ENCODE results near the gene MS4A6E.

MS4A6E gene

DNA sequence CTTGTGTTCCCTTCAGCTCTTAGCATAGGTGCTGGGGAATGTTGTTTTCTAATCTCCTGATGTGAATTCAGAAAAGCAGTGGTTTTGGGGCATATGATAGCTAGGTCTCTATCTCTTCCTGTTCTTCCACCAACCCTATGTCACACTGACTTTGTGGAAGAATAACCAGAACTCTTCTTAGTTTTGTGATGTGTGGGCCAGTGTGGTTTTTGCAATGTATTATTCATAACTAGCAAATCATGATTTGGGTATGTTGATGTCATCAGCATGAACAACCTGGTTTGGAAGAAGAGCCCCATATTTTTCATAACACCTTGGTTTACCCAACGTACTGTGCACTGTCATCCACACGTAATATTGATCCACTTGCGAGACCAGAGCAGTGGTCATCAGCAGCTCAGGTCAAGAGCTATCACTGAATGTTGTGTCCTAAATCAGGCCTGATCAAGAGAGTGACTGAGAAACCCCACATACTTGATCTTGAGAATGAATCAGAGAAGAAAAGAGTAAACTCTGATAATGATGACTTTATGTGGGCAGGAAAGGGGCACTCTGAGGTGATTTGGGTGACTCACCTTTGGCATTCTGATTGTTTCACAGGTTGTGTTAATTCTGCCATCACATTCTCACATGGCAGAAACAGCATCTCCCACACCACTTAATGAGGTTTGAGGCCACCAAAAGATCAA is 19.4 kb upstream of the MS4A6E start (continued):
- TF ChIP-seq ZNF645 (tag by site-specific recombination; IDR thresholded peaks at IDR 0.05), result no peak
- TF ChIP-seq ZNF239 (tag by site-specific recombination; IDR thresholded peaks at IDR 0.05), result no peak
- no peak for TF ChIP-seq ZNF416 (tag by site-specific recombination; IDR thresholded peaks at IDR 0.05)

DNA sequence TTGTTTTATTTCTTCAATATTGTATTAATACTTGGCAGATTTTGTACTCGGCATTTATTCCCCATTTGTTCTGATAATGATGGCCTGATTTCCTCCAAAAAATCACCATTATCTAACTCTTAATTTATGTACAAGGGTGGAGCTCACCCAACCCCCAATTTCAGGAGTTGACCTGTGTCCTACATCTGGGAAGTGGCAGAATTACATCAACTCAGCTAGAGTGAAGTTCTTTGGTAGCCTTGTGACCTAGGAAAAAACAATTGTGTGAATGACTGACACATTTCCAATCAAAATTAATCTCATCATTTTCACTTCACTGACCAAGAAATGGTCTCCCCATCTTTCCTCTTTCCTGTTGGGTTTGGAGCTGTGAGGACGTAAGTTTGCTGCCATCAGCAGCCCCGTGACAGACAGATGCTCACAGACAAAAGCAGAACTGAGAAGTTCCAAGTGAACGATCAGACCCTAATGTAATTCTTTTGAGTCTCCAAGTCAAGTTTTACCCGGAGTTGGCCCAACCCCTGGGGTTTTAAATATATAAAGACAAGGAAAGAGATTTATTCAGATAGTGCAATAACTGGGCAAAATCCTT is 16.6 kb upstream of the MS4A6E start:
- TF ChIP-seq ZNF843 (tag by site-specific recombination; IDR thresholded peaks at IDR 0.05) (no peak), ZNF211 (tag by site-specific recombination; IDR thresholded peaks at IDR 0.05; ENCODE audit: low read depth) (no peak), KLF16 (tag by site-specific recombination; IDR thresholded peaks at IDR 0.05) (no peak), ZNF239 (tag by site-specific recombination; IDR thresholded peaks at IDR 0.05) (no peak), FEZF1 (tag by site-specific recombination; IDR thresholded peaks at IDR 0.05) (no peak), ZNF2 (tag by site-specific recombination; IDR thresholded peaks at IDR 0.05) (no peak), ZNF624 (tag by site-specific recombination; IDR thresholded peaks at IDR 0.05) (no peak)
- TF ChIP-seq, protein P1, sequence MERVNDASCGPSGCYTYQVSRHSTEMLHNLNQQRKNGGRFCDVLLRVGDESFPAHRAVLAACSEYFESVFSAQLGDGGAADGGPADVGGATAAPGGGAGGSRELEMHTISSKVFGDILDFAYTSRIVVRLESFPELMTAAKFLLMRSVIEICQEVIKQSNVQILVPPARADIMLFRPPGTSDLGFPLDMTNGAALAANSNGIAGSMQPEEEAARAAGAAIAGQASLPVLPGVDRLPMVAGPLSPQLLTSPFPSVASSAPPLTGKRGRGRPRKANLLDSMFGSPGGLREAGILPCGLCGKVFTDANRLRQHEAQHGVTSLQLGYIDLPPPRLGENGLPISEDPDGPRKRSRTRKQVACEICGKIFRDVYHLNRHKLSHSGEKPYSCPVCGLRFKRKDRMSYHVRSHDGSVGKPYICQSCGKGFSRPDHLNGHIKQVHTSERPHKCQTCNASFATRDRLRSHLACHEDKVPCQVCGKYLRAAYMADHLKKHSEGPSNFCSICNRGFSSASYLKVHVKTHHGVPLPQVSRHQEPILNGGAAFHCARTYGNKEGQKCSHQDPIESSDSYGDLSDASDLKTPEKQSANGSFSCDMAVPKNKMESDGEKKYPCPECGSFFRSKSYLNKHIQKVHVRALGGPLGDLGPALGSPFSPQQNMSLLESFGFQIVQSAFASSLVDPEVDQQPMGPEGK (tag by site-specific recombination; IDR thresholded peaks at IDR 0.05), result no peak
- no peaks in the 10 kb centered on the region for H3K36me3 ChIP-seq (ENCODE audit: control insufficient read depth in 2 of 2, insufficient read depth in 1 of 2, low read length in 2 of 2)
- no peak overlapping the region for H3K4me3 ChIP-seq (ENCODE audit: low read depth, low read length)
- no peaks in the 10 kb centered on the region for H3K4me1 ChIP-seq (ENCODE audit: control insufficient read depth, insufficient read depth, low read length)
- H3K27ac ChIP-seq (ENCODE audit: extremely low read depth, low read depth, low read length), result no peak overlapping the region
- POLR2A ChIA-PET, result no interaction called here
- no peaks in the 10 kb centered on the region for H3K9me3 ChIP-seq (ENCODE audit: control insufficient read depth, insufficient read depth, low read depth, low read length)
- CTCF ChIA-PET, result interaction anchor here (0.5 kb wide), 1 partner anchor 116 kb away, joined by 3 read pairs; no protein-coding TSS in a partner anchor

- Histone ChIP-seq H3K27ac (ENCODE audit: extremely low read depth, low read depth, low read length) (no peak overlapping the region), H3K4me3 (ENCODE audit: low read depth, low read length) (no peak overlapping the region), H3K4me1 (ENCODE audit: control insufficient read depth, insufficient read depth, low read length) (no peaks in the 10 kb centered on the region), H3K9me3 (ENCODE audit: control insufficient read depth, insufficient read depth, low read depth, low read length) (no peaks in the 10 kb centered on the region), H3K36me3 (ENCODE audit: control insufficient read depth in 2 of 2, insufficient read depth in 1 of 2, low read length in 2 of 2) (no peaks in the 10 kb centered on the region)
- no peak for TF ChIP-seq ZNF132 (tag by site-specific recombination; IDR thresholded peaks at IDR 0.05; ENCODE audit: borderline replicate concordance)
- no peak for TF ChIP-seq ZBTB17 (tag by site-specific recombination; IDR thresholded peaks at IDR 0.05)
- TF ChIP-seq ZNF501 (tag by site-specific recombination; IDR thresholded peaks at IDR 0.05), result no peak
- no peak for TF ChIP-seq ZNF658 (tag by site-specific recombination; IDR thresholded peaks at IDR 0.05)
- CTCF ChIA-PET, result interaction anchor here (1.4 kb wide), 1 partner anchor 11 kb away, joined by 3 read pairs; no protein-coding TSS in a partner anchor
- POLR2A ChIA-PET, result no interaction called here
These were observed 12.3 kb upstream of the MS4A6E start for GRCh38 chr11:60314635-60315321.

DNA sequence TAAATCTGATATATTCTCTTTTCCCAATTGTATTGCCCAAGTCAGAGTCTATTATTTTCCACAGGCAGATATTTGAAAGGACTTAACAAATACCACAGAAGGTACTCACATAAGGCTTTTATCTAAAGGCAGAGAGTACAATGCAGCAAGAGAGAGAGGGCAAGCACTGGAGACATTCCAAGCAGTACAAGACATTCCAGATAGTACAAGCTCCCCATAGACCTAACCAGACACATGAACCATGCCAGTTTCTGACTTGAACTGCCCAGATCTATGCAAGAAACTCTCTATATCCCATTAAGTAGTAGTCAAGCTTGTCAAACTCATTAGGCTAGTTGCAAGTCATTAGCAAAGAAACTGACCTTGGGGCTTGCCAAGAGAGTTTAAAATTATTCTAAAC is 11.2 kb upstream of the MS4A6E start:
- H3K36me3 ChIP-seq (ENCODE audit: control insufficient read depth in 2 of 2, insufficient read depth in 1 of 2, low read length in 2 of 2), result no peaks in the 10 kb centered on the region
- no peak overlapping the region for H3K27ac ChIP-seq (ENCODE audit: extremely low read depth, low read depth, low read length)
- H3K4me3 ChIP-seq (ENCODE audit: low read depth, low read length), result no peak overlapping the region
- TF ChIP-seq ZNF692 (tag by site-specific recombination; IDR thresholded peaks at IDR 0.05), result no peak
- TF ChIP-seq ZNF19 (tag by site-specific recombination; IDR thresholded peaks at IDR 0.05; ENCODE audit: low read depth), result no peak
- no peak for TF ChIP-seq ZNF792 (tag by site-specific recombination; IDR thresholded peaks at IDR 0.05)
- no peak for TF ChIP-seq ZNF133 (tag by site-specific recombination; IDR thresholded peaks at IDR 0.05)
- no peak for TF ChIP-seq ZNF112 (tag by site-specific recombination; IDR thresholded peaks at IDR 0.05)
- CTCF ChIA-PET, result no interaction called here
- no peaks in the 10 kb centered on the region for H3K9me3 ChIP-seq (ENCODE audit: control insufficient read depth, insufficient read depth, low read depth, low read length)
- H3K4me1 ChIP-seq (ENCODE audit: control insufficient read depth, insufficient read depth, low read length), result no peaks in the 10 kb centered on the region
- POLR2A ChIA-PET, result no interaction called here

Data from HEK293 (cell line).